ENCODE measurements around the gene APBB3.

GRCh38 chr5:140544986-140545385, 19.4 kb downstream of the APBB3 start:
- TF ChIP-seq CTCF (IDR thresholded peaks at IDR 0.05), result no peak
- no peak for TF ChIP-seq POLR2A (IDR thresholded peaks at IDR 0.05)
